Measurements from ENCODE around the gene AP1S1.
A peak's percentile ranks its signal among the peaks of the same experiment; 100 is the strongest.

Gene AP1S1

GRCh38 chr7:101159696-101160674, 5.7 kb downstream of the AP1S1 start:
- no peak for DNase-seq (ENCODE audit: low spot score)

- no peak for DNase-seq (ENCODE audit: low spot score)
Observed at GRCh38 chr7:101160910-101161309, 6.6 kb downstream of the AP1S1 start.

- no peak for DNase-seq (ENCODE audit: low spot score)
Observed at GRCh38 chr7:101161692-101162471, 7.6 kb downstream of the AP1S1 start.

GRCh38 chr7:101162551-101163278, 8.4 kb downstream of the AP1S1 start:
- DNase-seq (ENCODE audit: low spot score) = no peak

- no peak for DNase-seq (ENCODE audit: low spot score)
Observed at GRCh38 chr7:101163279-101164070, 9.2 kb downstream of the AP1S1 start.

- no peak for DNase-seq (ENCODE audit: low spot score)
Observed at GRCh38 chr7:101164071-101164840, 10.0 kb downstream of the AP1S1 start.

- DNase-seq (ENCODE audit: low spot score) = peak; percentile 90
Observed at GRCh38 chr7:101165075-101165957, 11.0 kb downstream of the AP1S1 start, which contains the start of gene VGF. Gene VGF, minus strand, starts transcription at chr7:101165569. Its CDS starts 726 bp downstream, at chr7:101164843.

GRCh38 chr7:101165958-101166647, 11.8 kb downstream of the AP1S1 start:
- DNase-seq (ENCODE audit: low spot score) = no peak

GRCh38 chr7:101166648-101166908, 12.3 kb downstream of the AP1S1 start:
- DNase-seq (ENCODE audit: low spot score) = no peak

- no peak for DNase-seq (ENCODE audit: low spot score)
Observed at GRCh38 chr7:101166909-101167644, 12.8 kb downstream of the AP1S1 start.

GRCh38 chr7:101167645-101168411, 13.6 kb downstream of the AP1S1 start:
- DNase-seq (ENCODE audit: low spot score) = no peak

GRCh38 chr7:101168412-101169049, 14.3 kb downstream of the AP1S1 start:
- DNase-seq (ENCODE audit: low spot score) = no peak

GRCh38 chr7:101169110-101169837, 15.0 kb downstream of the AP1S1 start:
- DNase-seq (ENCODE audit: low spot score) = no peak

GRCh38 chr7:101169838-101170551, 15.7 kb downstream of the AP1S1 start:
- peak; percentile 82 for DNase-seq (ENCODE audit: low spot score)

- DNase-seq (ENCODE audit: low spot score) = no peak
Observed at GRCh38 chr7:101170617-101171441, 16.6 kb downstream of the AP1S1 start.

All from CD4-positive, alpha-beta T cell treated with Interleukin-2 at 100 ng/mL for 4 hours (primary cell).